Right hindlimb (tissue), 1 donor: ENCODE data around the gene DMXL2.
"Not testable (repeated sequence)": the region's sequence is repeated elsewhere in the genome, so short reads cannot be mapped to it uniquely, and the experiment has no call there.

Source experiments
- DNase-seq: peaks from one replicate; pipeline ENCODE4 v3.0.0-alpha.2; 2018

Gene DMXL2

DNA sequence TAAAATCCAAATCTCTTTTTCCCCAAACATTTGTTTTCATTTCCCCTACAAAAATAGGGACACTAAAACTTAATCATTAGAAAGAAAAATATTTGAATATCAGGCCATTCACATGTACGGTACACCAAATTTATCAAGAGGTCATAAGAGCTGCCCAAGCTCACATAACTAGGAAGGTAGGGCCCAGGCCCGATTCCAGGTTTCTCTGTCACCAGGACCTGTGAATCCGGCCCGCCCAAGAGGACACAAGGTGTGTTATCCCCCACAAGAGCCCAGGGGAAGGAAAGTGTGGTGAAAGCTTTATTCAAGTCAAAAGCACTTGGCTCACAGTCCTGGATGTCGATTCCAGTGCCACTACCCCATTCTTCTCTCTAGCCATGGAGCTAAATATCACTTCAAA lies 130.6 kb downstream of the DMXL2 start:
- no peak for DNase-seq

DNA sequence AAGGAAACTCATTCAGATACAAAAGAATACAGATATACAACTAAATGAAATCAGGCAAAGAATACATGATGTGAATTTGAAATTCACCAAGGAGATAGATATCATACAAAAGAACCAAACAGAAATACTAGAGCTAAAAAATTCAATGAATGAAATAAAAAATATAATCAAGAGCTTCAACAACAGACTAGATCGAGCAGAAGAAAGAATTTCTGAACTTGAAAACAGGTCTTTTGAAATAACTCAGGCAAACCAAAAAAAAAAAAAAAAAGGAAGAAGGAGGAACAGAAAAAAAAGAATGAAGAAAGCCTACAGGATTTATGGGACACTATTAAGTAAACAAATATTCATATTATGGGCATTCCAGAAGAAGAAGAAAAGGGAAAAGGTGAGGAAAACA lies 137.8 kb downstream of the DMXL2 start:
- DNase-seq, result no peak

DNA sequence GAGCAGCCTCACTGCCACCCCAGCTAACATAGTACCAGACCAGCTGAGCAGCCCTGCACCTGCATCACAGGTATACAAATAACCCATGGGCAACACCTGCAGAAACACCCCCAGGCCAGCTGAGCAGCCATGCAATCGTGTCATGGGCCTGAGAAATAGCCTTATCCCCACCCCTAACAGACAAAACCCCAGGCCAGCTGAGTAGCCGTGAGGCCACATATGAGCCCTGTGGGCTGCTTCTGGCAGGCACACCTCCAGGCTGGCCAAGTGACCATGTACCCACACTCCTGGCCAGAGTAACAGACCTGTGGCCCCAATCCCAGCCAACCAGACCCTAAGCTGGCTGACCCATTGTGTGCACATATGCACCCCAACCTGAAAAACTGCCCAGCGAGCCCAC lies 138.6 kb downstream of the DMXL2 start:
- no peak for DNase-seq

DNA sequence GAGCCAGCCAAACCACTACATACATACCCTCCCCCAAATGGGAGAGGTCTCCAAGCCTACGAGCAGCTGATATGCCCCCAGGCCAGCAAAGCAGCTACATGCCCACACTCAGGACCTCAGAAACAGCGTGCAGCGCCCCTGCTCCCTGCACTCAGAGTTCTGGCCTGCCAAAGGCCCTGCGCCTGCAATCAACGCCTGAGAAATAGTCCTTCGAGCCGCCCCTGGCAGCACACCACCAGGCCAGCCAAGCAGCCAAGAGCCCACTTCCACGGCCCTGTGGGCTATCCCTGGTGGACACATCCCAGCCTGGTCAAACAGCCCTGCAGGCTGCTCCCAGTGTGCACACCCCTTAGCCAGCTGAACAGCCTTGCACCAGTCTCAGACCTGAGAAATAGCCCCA lies 139.1 kb downstream of the DMXL2 start:
- DNase-seq, result no peak

DNA sequence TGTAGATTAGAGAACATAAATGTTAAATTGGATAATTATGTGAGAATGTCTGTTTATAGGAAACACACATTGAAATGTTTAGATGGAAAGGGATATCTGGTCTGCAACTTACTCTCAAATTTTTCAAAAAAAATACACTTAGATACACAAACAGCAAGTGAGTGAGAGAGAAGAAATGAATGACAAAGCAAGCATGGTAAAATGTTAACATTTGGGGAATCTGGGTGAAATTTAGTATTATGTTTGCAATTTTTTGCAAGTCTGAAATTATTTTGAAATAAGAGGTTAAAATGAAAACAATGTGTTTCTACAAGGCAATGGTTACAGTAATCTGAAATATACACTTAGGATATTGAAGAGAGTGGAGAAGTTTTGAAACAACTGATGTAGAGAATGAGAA lies 146.8 kb downstream of the DMXL2 start:
- no peak for DNase-seq

DNA sequence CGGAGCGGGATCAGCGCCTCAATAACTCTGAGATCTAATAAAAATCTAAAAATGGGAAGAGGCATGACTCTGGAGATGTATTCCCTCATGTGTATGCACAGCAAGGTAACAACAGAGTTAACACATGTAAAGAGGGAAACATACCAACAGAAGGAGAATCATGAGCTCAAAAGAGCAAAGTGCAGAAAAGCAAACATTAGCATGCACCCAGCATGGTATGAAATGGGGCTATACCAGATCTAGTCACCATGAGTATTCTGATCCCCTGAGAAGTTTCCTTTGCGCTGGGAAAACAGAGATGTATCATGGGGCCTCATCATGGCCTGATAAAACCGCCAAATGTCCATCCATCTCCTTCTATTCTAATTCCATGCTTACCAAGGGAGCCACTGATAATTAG lies 152.1 kb downstream of the DMXL2 start:
- DNase-seq, result no peak

DNA sequence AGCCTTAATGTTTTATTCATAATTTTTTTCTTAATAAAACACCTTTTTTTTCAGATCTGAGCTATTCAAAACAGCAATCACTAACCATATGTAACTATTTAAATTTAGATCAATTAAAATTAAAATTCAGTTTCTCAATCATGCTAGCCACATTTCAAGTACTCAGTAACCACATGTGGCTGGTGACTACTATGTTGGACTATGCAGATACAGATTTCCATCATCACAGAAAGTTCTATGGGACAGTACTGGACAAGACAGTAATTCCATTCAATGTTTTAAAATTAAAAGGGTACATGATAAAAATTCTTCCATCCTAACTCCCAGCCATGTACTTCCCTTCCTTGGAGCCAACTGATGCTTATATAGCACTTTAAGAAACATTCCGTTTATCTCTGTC lies 161.8 kb downstream of the DMXL2 start:
- DNase-seq, result no peak

DNA sequence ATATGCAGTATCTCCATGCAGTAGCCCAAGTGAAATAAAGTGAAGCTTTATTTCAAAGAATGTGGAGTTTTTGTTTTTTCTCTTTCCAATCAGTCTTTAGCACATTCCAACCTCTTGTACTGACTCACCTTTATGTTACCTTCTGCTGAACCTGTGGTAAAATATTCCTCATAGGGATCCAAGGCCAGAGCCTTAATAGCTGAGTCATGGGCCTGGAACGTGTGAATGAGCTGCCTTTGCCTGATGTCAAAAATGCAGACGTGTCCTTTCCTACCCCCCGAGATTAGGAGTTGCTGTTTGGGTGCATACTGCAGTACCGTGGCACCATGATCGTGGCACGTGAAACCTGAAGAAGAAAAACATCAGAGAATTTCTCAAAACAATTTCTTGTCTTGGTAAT lies 172.6 kb downstream of the DMXL2 start:
- no peak for DNase-seq

DNA sequence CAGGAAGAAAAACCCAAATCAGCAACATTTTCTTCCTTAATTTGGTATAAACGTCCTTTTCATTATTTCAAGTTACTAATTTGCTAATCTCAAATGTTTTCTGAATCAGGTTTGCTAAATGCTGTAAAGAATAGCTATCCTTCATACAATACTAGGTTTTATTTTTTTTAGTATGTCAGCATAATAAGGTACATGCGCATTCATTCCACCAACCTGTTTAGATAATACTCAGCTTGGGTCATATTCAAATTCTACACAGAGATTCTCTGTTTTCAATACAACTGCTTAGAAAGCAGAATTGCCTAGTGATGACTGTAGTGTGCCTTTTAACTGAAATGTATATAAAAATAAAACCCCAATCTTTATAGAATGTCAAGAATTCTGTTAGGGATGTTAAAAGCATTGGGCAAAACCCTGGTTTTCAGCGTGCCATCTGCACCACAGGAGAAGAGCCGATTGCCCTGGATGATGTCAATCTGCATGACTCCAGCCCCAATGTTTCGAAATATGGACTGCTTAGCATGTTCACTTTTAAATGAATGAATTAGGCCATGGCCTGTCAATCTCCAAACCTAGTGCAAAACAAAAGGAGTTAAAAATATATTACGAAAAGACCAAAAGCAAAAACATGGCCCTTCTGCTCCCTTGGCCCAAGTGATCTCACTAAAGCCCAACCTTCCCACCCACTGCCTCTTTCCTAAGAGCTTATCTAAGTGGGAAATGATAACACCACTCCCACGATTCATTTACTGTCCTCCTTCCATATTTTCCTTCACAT lies 173.8 kb downstream of the DMXL2 start:
- no peak for DNase-seq

DNA sequence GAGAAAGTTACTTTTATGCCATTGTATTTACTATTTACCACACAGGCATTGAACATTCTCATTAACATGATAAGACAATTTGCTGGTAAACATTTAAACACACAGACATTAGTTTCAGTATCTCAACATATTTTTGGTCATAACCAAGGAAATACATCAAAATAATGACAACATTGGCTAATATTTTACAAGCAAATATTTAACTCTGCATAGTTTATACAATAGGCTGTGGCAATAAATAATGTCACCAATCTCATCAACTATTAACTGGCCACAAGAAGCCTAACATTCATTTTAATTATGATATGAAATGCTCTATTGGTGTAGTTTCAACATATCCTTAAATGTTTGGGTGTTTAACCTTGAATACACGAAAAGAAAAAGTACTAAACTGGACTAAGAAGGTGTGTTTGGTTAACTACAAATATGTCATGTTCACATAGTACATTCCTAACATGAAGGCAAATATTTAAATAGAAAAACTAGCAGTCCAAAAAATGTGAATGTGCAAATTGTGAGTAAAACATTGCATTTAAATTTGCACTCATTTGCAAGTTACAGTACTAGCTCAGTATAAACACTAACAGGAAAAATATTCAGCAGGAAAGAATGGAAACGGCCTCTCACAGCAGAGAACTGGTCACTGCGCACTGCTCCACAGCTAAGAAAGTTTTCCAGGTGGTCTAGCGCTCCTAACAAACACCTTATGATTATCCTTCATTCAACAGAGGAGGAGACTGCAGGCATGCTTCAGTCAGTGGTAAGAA lies 174.5 kb downstream of the DMXL2 start:
- DNase-seq, result no peak

DNA sequence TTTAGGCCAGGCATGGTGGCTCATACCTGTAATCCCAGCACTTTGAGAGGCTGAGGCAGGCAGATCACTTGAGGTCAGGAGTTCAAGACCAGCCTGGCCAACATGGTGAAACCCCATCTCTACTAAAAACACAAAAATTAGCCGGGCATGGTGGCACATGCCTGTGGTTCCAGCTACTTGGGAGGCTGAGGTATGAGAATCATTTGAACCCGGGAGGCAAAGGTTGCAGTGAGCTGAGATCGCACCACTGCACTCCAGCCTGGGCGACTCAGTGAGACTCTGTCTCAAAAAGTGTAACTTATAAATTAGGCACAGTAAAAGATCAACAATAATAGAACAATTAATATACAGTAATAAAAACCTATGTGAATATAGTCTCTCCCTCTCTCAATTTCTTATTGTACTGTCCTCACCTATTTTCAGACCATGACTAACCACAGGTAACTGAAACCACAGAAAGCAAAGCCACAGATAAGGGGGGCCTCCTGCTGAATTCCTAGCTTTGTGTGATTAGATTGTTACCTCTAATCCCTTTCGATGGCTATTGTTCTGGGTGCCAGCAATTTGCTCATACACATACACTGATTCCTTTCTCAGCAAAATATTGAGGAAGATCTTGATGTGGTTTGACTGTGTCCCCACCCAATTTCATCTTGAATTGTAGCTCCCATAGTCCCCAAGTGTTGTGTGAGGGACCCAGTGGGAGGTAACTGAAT lies 176.4 kb downstream of the DMXL2 start:
- DNase-seq, result not testable (repeated sequence)

DNA sequence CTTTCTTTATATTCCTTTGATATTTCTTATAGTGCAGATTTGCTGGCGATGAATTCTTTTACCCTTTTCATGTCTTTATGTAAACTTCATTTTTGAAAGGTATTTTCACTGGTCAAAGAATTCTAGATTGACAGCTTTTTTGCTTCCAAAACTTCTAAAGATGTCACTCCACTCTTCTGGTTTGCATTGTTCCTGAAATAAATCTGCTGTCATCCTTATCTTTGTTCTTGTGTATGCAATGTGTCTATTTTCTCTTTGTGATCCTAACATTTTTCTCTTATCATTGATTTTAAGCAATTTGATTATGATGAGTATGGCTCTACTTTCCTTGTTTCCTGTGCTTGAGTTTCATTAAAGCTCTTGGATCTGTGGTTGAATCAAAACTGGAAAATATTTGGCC lies 177.8 kb downstream of the DMXL2 start:
- no peak for DNase-seq

DNA sequence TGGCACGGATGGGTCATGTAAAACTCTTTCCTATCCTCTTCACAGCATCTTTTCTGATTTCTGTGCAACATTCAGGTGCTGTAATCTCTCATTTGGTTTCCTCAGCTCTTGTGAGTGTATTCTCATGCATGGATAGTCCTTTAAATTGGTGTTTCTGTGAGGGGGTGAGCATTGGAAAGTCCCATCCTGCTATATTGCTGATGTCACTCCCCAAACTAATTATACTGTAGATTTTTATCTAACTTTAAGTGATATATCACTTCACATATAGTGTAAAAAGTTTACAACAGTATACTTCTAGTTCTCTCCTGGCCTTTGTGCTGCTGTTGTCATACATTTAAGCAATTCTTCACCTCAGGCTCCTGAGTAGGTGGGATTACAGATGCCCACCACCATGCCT lies 178.5 kb downstream of the DMXL2 start:
- DNase-seq, result no peak

DNA sequence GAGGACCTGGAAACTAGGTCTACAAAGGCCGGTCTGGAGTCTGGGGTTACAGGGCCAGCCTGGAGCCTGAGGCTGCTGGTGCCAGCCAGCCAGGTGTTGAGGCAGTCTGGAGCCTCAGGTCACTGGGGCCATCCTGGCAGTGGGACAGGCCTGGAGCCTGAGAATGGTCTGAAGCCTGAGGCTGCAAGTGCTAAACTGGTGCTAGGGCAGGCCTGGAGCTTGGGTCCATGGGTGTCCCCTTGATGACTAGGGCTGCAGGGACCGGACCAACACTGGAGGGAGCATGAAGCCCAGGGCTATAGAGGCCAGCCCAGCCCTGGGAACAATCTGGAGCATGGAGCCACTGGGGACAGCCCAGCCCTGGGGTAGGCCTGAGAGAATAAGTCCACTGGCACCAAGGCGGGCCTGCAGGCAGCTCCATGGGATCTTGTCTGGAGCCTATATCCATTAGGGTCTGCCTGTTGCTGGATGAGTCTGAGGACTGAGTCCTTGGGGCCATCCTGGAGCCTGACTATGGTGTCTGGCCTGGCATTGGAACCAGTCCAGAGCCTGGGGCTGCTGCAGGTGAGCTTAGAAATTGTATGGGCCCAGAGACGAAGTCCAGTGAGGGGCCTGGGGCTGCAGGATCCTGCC lies 179.2 kb downstream of the DMXL2 start:
- DNase-seq, result no peak

DNA sequence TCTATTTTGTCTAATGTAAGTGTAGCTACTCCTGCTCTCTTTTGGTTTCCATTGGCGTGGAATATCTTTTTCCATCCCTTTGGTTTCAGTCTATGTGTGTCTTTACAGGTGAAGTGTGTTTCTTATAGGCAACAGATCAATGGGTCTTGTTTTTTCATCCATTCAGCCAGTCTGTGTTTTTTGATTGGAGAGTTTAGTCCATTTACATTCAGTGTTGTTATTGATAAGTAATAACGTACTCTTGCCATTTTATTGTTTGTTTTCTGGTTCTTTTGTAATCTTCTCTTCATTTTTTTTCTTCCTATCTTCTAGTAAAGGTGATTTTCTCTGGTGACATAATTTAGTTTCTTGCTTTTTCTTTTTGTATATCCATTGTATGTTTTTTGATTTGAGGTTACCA lies 184.0 kb downstream of the DMXL2 start:
- no peak for DNase-seq

DNA sequence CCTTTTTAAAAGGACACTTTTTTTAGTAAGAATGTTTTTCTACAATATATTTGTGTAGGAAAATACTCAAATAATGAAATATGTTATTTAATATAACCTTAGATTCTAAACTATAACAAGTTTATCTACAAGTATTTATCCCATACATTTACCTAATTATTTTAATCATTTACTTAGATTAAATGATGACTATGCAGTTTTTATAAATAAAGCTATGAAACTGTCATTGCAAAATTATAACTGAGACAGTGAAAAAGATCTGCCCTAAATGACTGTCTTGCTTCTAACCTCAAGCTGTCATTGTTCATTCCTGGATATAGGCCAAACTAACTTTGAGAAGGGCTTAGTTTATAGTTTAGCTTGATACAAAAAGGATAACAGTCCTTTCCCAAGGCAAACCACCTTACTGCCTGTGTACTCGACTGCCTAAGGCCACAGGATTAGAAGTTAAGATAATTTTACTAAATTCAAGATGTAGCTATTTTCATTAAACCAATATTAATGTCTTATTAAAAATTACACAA lies 197.0 kb downstream of the DMXL2 start:
- no peak for DNase-seq

DNA sequence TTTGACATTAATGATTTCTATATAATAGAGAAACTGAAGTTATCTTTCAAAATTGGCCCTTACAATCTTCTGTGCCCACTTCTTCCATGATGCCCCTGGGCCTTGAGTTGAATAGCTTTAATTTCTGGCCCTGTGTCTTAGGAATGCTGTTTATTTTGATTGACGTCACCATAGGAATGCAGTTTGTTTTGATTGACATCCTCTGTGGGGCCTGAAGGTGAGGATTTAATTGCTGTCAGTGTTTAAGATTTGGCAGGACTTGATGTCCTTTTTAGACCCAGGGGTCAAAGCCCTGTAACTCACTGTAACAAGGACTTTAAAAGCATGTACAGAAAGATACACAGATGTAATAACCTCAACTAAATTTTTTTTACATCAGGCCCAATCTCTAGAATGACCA lies 197.8 kb downstream of the DMXL2 start:
- DNase-seq, result no peak

DNA sequence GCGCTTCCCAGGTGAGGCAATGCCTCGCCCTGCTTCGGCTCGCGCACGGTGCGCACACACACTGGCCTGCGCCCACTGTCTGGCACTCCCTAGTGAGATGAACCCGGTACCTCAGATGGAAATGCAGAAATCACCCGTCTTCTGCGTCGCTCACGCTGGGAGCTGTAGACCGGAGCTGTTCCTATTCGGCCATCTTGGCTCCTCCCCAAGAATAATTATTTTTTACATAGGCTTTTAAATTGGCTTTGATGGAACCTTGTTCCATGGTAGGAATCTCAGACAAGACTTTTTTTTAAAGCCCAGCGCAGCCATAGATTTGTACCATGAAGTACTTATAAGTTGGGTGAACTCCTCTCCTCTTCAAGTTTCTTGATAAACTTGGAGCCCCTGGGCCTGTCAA lies 199.5 kb downstream of the DMXL2 start:
- not testable (repeated sequence) for DNase-seq

DNA sequence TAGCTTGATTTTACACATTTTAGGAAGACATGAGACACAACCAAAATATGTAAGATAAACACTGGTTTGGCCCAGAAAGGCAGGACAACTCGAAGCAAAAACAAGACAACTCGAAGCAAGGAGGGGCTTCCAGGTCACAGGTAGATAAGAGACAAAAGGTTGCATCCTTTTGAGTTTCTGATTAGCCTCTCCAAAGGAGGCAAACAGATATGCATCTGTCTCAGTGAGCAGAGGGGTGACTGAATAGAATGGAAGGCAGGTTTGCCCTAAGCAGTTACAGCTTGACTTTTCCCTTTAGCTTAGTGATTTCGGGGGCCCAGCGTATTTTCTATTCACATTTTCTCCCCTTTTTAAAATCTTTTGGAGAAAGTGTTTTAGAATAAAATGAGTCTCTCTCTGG lies 206.4 kb downstream of the DMXL2 start:
- no peak for DNase-seq

DNA sequence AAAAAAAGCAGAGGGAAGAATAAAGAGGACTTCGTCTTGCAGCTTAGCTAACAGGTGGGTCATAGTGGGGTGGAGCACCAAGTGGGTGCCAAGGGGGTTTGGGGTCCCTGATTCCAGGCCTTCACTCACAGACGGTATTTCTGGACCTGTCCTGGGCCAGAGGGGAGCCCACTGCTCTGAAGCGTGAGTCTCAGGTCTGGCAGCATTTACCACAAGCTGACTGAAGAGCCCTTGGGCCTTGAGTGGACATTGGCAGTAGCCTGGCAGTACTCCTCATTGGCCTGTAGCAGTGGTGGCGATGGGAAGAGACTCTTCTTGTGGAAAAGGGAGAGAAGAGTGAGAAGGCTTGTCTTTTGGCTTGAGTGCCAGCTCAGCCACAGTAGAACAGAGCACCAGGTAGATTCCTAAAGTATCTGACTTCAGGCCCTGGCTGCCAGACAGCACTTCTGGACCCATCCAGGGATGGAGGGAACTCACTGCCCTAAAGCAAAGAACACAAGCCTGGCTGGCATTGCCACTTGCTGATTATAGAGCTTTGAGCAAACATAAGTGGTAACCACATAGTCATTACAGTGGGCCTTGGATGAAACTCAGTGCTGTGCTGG lies 208.2 kb downstream of the DMXL2 start:
- no peak for DNase-seq

DNA sequence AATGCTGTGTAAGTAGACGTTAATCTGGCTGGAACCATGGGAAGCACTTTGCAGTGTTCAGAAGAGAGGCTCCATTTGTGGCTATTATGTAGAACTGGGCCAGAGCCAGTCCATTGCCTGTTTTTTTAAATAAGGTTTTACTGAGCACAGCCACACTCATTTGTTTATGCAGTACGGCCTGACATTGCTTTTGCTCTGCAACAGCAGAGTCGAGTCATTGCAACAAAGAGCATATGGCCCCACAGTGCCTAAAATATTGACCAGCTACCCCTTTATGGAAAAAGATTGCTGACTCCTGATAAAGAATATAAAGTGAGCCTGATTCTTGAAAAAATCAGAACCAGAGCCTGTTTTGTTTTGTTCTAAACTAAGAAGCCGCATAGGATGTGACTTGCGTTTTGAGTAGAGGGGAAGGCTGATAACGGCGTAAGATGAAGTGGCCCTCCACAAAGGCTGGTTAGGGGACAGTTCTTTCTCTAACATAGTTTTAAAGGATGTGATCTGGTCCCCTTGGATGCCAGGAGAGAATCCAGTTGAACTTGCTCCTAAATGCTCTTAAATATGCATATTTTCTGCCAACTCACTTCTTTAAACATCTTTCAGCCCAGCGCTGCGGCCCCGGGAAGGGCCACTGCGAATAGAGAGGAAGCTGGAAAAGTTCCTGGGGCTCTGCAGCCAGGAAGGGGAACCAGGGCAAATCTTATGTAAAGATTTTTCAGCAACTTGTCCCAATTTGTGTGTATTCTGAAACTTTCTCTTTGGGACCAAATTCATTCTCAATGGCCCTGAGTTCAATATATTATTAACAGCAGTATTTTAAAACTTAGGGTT lies 216.7 kb downstream of the DMXL2 start:
- DNase-seq, result no peak
